ENCODE data around the gene DYNC1H1. TPM values are rescaled to one million over a fixed set of nuclear protein-coding genes. Genes with fewer than 3 reads are reported as not detected.
A peak's percentile ranks its signal among the peaks of the same experiment; 100 is the strongest.

Gene DYNC1H1
- total RNA-seq, 2 experiments from 2014 or later: 291 to 301 TPM

- ChIA-PET CTCF (interaction anchor here (0.6 to 2.0 kb wide), 6 partner anchors 13 to 365 kb away, joined by 3 to 17 read pairs (median 4); no protein-coding TSS in a partner anchor), POLR2A (interaction anchor here (0.7 to 3.0 kb wide), 15 partner anchors 8 to 243 kb away, joined by 3 to 13 read pairs (median 3); no protein-coding TSS in a partner anchor)
- Mint-ChIP-seq H3K36me3 (ENCODE audit: low read depth) (peaks cover 3% of the 10 kb centered on the region), H3K27ac (peak overlapping the region; percentile 96), H3K27me3 (peaks cover 13% of the 10 kb centered on the region), H3K9me3 (no peaks in the 10 kb centered on the region), H3K4me3 (peak overlapping the region; percentile 91), H3K4me1 (ENCODE audit: low read depth) (peaks cover 10% of the 10 kb centered on the region)
- ATAC-seq (no peak), DNase-seq (no peak)
- intact Hi-C loops (cut with micrococcal nuclease): no loop called here
- no peak for TF ChIP-seq CTCF (IDR thresholded peaks at IDR 0.05)
Measured at GRCh38 chr14:101948666-101949216, 15.6 kb upstream of the DYNC1H1 start.

- H3K27me3 Mint-ChIP-seq: peaks cover 10% of the 10 kb centered on the region
- CTCF ChIA-PET: interaction anchor here (1.7 kb wide), 1 partner anchor 11 kb away, joined by 6 read pairs; no protein-coding TSS in a partner anchor
- H3K36me3 Mint-ChIP-seq (ENCODE audit: low read depth): peaks cover 3% of the 10 kb centered on the region
- intact Hi-C loops (cut with micrococcal nuclease): no loop called here
- POLR2A ChIA-PET: interaction anchor here (1.0 kb wide), 2 partner anchors 126 to 179 kb away, joined by 3 to 6 read pairs; no protein-coding TSS in a partner anchor
- no peaks in the 10 kb centered on the region for H3K9me3 Mint-ChIP-seq
- ATAC-seq: no peak
- H3K4me1 Mint-ChIP-seq (ENCODE audit: low read depth): peaks cover 10% of the 10 kb centered on the region
- DNase-seq: no peak
- no peak overlapping the region for H3K4me3 Mint-ChIP-seq
- TF ChIP-seq CTCF (IDR thresholded peaks at IDR 0.05): no peak
- no peak overlapping the region for H3K27ac Mint-ChIP-seq
Measured at GRCh38 chr14:101950100-101950499, 14.3 kb upstream of the DYNC1H1 start.

- ChIA-PET CTCF (interaction anchor here (0.8 to 1.7 kb wide), 3 partner anchors 11 to 146 kb away, joined by 3 to 6 read pairs (median 3); no protein-coding TSS in a partner anchor), POLR2A (interaction anchor here (0.9 to 1.2 kb wide), 4 partner anchors 15 to 186 kb away, joined by 3 to 6 read pairs (median 4); no protein-coding TSS in a partner anchor)
- Mint-ChIP-seq H3K4me1 (ENCODE audit: low read depth) (peaks cover 10% of the 10 kb centered on the region), H3K9me3 (no peaks in the 10 kb centered on the region), H3K27ac (no peak overlapping the region), H3K36me3 (ENCODE audit: low read depth) (peaks cover 3% of the 10 kb centered on the region), H3K27me3 (peaks cover 7% of the 10 kb centered on the region), H3K4me3 (peak overlapping the region; percentile 29)
- no peak for ATAC-seq
- no peak for DNase-seq
- TF ChIP-seq CTCF (IDR thresholded peaks at IDR 0.05): no peak
- intact Hi-C loops (cut with micrococcal nuclease): no loop called here
Measured at GRCh38 chr14:101950516-101951215, 13.7 kb upstream of the DYNC1H1 start.

- Mint-ChIP-seq H3K4me1 (ENCODE audit: low read depth) (peaks cover 6% of the 10 kb centered on the region), H3K36me3 (ENCODE audit: low read depth) (no peaks in the 10 kb centered on the region), H3K27ac (no peak overlapping the region), H3K27me3 (no peaks in the 10 kb centered on the region), H3K9me3 (no peaks in the 10 kb centered on the region), H3K4me3 (no peak overlapping the region)
- TF ChIP-seq CTCF (IDR thresholded peaks at IDR 0.05): no peak
- ChIA-PET POLR2A (interaction anchor here (0.7 to 0.8 kb wide), 2 partner anchors 18 to 22 kb away, joined by 3 to 9 read pairs; no protein-coding TSS in a partner anchor), CTCF (interaction anchor here (1.0 to 1.7 kb wide), 3 partner anchors 13 to 183 kb away, joined by 3 to 4 read pairs (median 4); no protein-coding TSS in a partner anchor)
- no peak for DNase-seq
- intact Hi-C loops (cut with micrococcal nuclease): no loop called here
- no peak for ATAC-seq
Measured at GRCh38 chr14:101953151-101953550, 11.2 kb upstream of the DYNC1H1 start.

GRCh38 chr14:101954501-101954900 is 9.9 kb upstream of the DYNC1H1 start:
- no peak for TF ChIP-seq CTCF (IDR thresholded peaks at IDR 0.05)
- Mint-ChIP-seq H3K27me3 (no peaks in the 10 kb centered on the region), H3K4me1 (ENCODE audit: low read depth) (no peaks in the 10 kb centered on the region), H3K4me3 (no peak overlapping the region), H3K9me3 (no peaks in the 10 kb centered on the region), H3K27ac (no peak overlapping the region), H3K36me3 (ENCODE audit: low read depth) (no peaks in the 10 kb centered on the region)
- DNase-seq (no peak), ATAC-seq (no peak)
- intact Hi-C loops (cut with micrococcal nuclease): no loop called here
- POLR2A ChIA-PET: no interaction called here
- CTCF ChIA-PET: interaction anchor here (2.4 kb wide), 1 partner anchor 142 kb away, joined by 4 read pairs; no protein-coding TSS in a partner anchor

All from activated CD8-positive, alpha-beta T cell treated with anti-CD3 and anti-CD28 coated beads for 36 hours (primary cell).